GM23338 (cell line): ENCODE measurements around the gene LY86.

Experiments used
- CREB1 ChIP-seq: fragments of 250-450 bp; sonication (Bioruptor Pico); IDR thresholded peaks from 2 replicates; pipeline ENCODE4 v1.5.0; 2020; ENCODE audit warnings: low read depth, mild to moderate bottlenecking, moderate library complexity
- CTCF ChIP-seq, 2 experiments: fragments of 200-600 bp in 1 of 2; sonication (generic) in 1 of 2; conservative IDR thresholded peaks; 2 replicates each; pipeline versions ENCODE4 v1.5.1 to v1.6.1; 2016 to 2017; ENCODE audit warnings: antibody characterized with exemption in 2 of 2, low read depth in 2 of 2, mild to moderate bottlenecking in 2 of 2, moderate library complexity in 1 of 2
- EZH2 ChIP-seq: fragments of 200-600 bp; sonication (generic); IDR thresholded peaks from one replicate; pipeline ENCODE4 v1.8.0; 2017; ENCODE audit warnings: antibody characterized with exemption, mild to moderate bottlenecking, low read depth; ENCODE audit not compliant: unreplicated experiment
- EZH2phosphoT487 ChIP-seq: fragments of 200-600 bp; sonication (generic); IDR thresholded peaks from one replicate; pipeline ENCODE4 v1.8.1; 2018; ENCODE audit warnings: antibody characterized with exemption; ENCODE audit not compliant: unreplicated experiment
- JUNB ChIP-seq: IDR thresholded peaks from one replicate; pipeline ENCODE4 v1.6.1; 2016; ENCODE audit warnings: antibody characterized with exemption; ENCODE audit not compliant: unreplicated experiment
- NANOG ChIP-seq: IDR thresholded peaks from 2 replicates; pipeline ENCODE4 v1.6.1; 2016; ENCODE audit warnings: antibody characterized with exemption, borderline replicate concordance
- POLR2AphosphoS5 ChIP-seq: IDR thresholded peaks from 2 replicates; pipeline ENCODE4 v1.6.1; 2016; ENCODE audit warnings: antibody characterized with exemption, low read depth
- REST ChIP-seq: IDR thresholded peaks from one replicate; pipeline ENCODE4 v1.6.1; 2018; ENCODE audit warnings: antibody characterized with exemption; ENCODE audit not compliant: unreplicated experiment
- ZNF462 ChIP-seq: fragments of 250-450 bp; sonication (Bioruptor Pico); IDR thresholded peaks from 2 replicates; pipeline ENCODE4 v1.5.0; 2020; ENCODE audit warnings: mild to moderate bottlenecking, moderate library complexity
- TF ChIP-seq, protein P1 (sequence below): IDR thresholded peaks from 2 replicates; pipeline ENCODE4 v1.6.1; 2016; ENCODE audit warnings: antibody characterized with exemption

GRCh38 chr6:6701864-6702263 is 113.3 kb downstream of the LY86 start:
- no peak for TF ChIP-seq CTCF (conservative IDR thresholded peaks at IDR 0.05; ENCODE audit: low read depth in 2 of 2)
- TF ChIP-seq EZH2: no peak
- TF ChIP-seq EZH2phosphoT487: no peak
- TF ChIP-seq NANOG: no peak
- TF ChIP-seq POLR2AphosphoS5: no peak
- no peak for TF ChIP-seq REST
- no peak for TF ChIP-seq CREB1 (CRISPR knock-in tag)
- no peak for TF ChIP-seq JUNB
- no peak for TF ChIP-seq ZNF462 (CRISPR knock-in tag)
- TF ChIP-seq, protein P1, sequence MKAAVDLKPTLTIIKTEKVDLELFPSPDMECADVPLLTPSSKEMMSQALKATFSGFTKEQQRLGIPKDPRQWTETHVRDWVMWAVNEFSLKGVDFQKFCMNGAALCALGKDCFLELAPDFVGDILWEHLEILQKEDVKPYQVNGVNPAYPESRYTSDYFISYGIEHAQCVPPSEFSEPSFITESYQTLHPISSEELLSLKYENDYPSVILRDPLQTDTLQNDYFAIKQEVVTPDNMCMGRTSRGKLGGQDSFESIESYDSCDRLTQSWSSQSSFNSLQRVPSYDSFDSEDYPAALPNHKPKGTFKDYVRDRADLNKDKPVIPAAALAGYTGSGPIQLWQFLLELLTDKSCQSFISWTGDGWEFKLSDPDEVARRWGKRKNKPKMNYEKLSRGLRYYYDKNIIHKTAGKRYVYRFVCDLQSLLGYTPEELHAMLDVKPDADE: no peak
